Urothelium cell line (cell line): ENCODE measurements around the gene RFPL1.
A peak's percentile ranks its signal among the peaks of the same experiment; 100 is the strongest.

Source experiments
- DNase-seq: peaks from one replicate; pipeline ENCODE4 v3.0.0; 2011; ENCODE audit warnings: low spot score, mixed read lengths
- FAIRE-seq: peaks from 2 replicates; lab custom pipeline; 2011; peaks lifted over from hg19 to GRCh38; lab: Jason Lieb, UNC

RFPL1 gene

DNA sequence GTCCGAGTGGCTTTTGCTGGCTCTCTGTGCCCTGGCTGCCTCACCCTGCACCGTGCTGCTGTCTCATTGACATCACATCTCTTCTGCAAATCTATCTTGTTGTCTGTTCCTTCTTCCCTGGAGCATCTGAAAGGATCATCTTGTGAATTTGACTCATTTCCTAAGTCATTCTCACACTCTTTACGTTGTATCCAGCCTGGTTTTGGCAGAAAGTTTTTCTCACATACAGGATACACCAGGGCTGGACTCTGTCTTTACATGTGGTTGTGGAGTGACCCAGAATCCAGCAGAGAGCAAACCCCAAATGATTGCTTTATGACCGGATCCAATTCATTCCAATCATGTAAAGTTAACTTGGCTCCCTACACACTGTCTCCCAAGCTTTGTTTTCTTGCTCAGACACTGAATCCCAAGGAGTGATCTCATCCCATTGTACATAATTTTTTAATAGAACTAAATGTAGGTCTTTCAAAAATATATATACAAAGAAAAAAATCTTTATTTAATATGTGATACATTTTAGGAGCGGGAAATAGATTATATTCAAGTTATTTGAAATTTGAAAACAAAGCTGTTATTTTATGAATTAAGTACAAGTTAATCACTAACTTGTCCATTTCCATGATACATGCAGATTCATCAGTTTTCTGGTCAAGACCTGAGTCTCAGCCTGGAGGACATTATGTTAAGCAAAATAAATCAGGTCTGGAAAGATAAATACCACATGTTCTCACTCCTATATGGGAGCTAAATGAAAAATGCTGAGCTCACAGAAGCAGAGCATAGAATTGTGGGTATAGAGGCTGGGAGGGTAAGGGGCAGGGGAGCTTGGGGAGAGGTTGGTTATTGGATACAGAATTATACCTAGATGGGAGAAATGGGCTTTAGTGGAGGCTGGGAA, 2.9 kb upstream of the RFPL1 start:
- FAIRE-seq (no peak), DNase-seq (no peak)

DNA sequence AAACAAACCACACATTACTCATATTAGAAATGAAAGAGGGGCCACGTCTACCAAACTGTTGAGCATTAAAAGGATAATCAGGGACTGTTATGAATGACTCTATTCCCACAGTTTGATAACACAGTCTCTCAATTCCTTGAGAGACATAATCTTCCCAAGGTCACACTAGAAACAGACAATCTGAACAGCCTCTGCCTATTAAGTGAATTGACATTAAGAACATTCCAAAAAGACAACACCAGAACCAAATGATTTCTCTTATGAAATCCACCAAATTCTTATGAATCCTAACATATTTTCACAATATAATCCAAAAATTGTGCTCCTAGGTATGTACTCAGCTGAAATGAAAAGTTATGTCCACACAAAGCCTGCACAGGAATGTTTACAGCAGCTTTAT, 4.6 kb downstream of the RFPL1 start:
- FAIRE-seq (no peak), DNase-seq (no peak)

DNA sequence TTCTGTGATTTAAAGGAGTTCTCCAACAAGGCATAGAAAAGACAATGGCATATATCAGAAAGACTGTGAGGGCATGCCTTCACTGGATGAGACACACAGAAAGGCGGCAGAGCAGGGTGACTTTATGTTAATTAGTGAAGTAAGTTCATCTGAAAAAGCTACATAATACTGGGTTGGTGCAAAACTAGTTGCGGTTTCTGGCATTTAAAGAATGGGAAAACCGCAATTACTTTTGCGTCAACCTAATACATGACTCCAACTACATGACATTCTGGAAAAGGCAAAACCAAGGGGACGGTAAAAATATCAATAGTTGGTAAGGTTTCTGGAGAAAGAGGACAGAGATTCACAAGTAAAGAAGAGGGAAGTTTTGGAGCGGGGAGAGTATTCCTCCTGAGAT, 5.1 kb downstream of the RFPL1 start:
- DNase-seq (no peak), FAIRE-seq (no peak)

DNA sequence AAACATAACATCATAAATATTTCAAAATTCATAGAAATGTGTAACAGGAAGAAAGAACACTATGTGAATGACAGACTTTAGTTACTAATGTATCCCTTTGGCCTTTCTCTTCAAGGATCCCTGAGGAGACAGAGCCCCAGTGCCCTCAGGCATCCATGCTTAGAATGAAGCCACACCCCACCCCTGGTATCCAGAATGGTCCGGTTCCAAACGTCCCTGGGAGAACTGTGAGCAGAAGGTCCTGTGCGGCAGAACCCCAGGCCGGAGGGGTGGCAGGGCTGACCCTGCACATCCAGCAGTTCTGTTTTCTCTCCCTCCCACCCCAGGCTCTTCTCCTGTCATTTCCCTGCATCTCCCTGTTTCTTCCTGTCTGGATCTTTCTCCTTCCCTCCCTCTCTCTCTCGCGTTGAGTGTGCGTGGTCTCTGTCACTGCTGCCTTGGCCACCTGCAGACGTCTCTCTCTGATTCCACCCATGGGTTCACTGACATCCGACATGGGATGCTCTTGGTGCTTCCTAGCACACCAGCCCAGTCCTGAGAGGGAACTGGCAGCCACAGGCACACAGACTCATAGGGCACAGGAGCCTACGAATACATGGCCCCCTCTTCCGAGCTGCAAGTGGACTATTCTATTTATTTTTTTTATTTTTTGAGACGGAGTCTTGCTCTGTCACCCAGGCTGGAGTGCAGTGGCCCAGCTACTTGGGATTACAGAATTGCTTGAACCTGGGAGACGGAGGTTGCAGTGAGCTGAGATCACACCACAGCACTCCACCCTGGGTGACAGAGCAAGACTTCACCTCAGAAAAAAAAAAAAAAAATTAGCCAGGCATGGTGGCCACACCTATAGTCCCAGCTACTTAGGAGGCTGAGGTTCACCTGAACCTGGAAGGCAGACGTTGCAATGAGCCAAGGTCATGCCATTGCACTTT, 5.7 kb downstream of the RFPL1 start:
- DNase-seq, result peak; percentile 33
- FAIRE-seq, result no peak

DNA sequence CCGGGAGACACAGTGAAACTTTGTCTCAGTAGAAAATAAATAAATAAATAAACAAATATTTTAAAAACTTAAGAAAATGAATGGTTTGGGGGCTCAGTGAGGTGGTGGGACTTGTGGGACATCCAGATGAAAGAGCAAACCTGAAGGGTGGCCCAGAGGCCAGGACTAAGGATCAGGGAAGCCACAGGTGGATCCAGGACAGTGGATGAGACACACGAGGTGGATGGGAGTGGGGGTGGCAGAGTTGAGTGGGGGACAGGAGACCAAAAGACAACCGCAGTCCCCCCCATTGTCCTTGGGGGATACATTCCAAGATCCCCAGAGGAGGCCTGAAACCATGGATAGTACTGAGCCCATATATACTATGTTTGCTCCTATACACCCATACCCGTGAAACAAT, 7.1 kb downstream of the RFPL1 start:
- FAIRE-seq (no peak), DNase-seq (no peak)

DNA sequence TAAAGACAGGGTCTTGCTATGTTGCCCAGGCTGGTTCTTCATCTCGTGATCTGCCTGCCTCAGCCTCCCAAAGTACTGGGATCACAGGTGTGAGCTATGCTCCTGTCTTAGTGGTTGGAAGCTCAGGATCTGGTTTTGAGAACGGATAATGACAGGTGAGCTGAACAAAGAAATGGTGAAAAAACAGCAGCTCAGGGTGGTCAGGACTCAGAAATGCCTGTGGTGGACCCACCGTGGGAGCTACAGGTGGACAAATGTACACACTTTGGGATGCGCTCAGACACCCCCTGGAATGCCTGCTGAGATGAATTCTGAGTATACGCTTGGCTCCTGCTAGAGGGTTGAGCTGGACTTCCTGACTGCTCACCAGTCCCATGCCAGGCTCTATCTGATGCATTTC, 9.5 kb downstream of the RFPL1 start:
- DNase-seq, result no peak
- FAIRE-seq, result no peak

DNA sequence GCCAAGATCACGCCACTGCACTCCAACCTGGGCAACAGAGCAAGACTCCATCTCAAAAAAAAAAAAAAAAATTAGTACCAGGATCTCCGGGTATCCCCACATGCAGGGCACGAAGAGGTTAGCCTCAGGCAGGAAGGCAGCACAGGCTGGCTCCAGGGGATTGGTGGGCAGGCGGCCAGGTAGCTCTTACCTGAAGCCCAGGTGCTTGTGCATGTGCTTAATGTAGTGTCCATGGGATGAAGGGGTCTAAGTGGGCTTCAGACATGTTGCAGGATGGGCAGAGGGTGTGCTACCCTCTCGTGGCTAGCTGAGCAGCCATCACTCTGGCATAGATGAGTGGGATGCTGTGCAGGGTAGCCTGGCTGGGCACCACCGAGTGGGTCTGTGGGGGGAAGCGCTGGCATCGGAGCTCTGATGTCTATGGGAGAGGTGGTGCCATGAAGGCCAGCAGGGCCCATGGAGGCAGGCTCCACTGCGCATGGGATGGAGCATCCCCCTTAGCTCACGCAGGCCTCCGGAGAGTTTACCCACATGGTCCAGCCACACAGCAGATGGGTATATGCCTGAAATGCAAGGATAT, 11.0 kb downstream of the RFPL1 start:
- DNase-seq, result no peak
- FAIRE-seq, result peak; percentile 40

DNA sequence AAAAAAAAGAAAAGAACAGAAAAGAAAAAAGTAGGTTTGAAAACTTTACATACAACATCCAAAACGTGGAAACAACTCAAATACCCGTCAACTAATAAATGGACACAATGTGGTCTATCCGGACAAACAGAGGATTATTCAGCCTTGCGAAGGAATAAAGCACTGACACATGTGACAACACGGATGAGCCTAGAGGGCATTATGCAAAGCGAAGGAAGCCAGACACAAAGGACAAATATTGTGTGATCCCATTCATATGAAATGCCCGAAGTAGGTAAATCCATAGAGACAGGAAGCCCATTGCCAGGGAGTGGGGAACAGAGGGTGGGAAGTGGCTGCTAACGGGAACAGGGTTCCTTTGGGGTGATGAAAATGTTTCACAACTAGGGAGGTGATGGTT, 11.8 kb downstream of the RFPL1 start:
- FAIRE-seq, result no peak
- DNase-seq, result no peak

DNA sequence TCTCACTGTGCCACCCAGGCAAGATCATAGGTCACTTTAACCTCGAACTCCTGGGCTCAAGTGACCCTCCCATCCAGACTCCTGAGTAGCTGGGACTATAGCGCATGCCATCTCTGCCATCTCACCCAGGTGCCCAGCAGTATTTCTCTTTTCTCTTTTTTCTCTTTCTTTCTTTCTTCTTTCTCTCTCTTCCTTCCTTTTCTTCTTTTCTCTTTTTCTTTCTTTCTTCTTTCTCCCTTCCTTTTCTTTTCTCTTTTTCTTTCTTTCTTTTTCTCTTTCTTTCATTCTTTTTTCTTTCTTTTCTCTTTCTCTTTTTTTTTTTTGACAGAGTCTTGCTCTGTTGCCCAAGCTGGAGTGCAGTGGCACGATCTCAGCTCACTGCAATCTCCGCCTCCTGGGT, 13.5 kb downstream of the RFPL1 start:
- no peak for FAIRE-seq

DNA sequence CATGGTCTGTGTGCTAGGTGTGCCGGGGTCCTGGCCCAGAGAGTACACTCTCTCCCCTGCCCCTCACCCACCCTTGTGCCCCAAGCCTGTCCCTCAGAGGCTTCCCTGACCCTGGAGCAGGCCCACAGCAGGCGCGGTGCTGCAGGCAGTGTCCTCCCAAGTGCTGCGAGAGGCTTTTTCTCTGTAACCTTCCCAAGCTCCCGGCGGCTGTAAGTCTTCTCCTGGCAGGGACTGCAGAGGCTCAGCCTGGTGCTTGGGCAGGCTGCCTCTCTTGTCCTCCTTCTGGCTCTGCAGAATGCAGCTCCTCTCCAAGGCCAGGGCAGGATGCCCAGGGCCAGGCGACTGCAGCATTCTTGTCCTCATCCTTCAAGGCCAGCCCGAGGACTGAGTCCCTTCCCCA, 15.9 kb downstream of the RFPL1 start:
- FAIRE-seq, result no peak

More for the DNA sequence above, 13.5 kb downstream of the RFPL1 start:
- DNase-seq, result no peak

DNA sequence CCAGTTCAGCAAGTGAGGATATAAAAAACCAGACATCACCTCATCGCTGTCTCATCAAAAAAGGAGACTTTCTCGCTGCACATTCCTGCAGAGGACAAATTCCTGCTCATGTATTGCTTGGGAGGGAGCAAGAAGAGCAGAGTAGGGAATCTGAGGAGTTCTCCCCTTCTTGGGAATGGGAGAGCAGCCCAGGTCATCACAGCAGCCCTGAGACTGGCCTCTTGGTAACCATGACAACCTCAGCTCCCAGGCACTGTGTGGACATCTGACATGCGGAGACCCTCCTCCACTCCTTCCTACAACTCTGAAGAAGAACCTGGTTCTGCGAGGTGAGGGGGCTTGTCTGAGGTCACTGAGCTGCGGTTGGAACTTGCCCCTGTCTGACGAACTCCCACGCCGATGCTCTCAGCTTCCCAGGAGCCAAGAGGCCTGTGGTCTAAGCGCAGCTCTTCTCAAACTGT, 17.9 kb downstream of the RFPL1 start:
- DNase-seq, result peak; percentile 79
- FAIRE-seq, result peak; percentile 84

More for the DNA sequence above, 15.9 kb downstream of the RFPL1 start:
- DNase-seq, result no peak

DNA sequence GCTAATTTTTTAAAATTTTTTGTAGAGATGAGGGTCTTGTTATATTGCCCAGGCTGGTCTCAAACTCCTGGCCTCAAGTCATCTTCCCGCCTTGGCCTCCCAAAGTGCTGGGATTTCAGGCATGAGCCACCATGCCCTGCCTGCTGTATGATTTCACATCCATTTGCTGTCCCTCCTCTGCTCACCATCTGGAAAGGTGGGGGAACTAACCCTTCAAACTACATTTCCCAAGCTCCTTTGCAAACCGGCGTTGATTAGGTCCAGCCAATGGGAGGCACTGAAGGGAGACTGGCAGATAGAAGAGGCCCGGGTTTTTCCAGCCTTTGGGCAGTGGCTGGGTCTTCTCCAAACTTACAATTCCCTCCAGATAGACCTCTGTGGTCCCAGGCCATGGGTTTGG, 19.3 kb downstream of the RFPL1 start:
- FAIRE-seq (peak; percentile 37), DNase-seq (peak; percentile 86)

DNA sequence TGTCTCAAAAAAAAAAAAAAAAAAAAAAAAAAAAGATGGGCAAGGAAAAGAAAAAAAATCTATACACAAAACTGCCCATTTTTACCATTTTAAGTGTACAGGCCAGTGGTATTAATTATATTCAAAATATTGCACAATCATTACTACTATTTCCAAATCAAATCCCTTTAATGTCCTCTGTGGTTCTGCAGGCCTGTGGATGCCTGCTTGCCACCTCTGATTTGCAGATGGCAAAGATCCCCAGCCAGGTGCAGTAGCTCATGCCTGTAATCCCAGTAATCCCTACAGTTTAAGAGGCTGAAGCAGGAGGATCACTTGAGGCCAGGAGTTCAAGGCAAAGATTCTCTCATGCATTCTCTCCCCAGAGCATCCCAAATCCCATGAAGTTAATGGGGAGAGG, 20.2 kb downstream of the RFPL1 start:
- FAIRE-seq, result no peak

DNA sequence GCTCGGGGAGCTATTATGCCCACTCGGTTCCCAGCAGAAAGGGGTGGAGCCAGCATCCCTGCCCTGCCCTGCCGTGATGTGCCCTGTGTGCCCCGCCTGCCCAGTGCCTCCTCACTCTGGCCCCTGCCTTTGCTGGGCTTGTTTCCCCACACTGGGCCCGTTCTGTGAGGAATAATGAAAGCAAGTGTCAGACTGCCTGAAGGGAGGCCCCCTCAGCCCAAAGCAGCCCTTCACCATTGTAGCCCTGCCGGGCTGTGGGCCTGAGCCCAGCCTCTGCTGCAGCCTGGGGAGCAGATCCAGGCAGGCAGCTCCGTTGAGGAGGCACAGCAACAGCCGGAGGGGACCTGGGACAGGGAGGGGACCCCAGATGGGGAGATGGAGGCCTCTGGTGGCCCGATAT, 21.4 kb downstream of the RFPL1 start:
- FAIRE-seq, result no peak

More for the DNA sequence above, 20.2 kb downstream of the RFPL1 start:
- no peak for DNase-seq

DNA sequence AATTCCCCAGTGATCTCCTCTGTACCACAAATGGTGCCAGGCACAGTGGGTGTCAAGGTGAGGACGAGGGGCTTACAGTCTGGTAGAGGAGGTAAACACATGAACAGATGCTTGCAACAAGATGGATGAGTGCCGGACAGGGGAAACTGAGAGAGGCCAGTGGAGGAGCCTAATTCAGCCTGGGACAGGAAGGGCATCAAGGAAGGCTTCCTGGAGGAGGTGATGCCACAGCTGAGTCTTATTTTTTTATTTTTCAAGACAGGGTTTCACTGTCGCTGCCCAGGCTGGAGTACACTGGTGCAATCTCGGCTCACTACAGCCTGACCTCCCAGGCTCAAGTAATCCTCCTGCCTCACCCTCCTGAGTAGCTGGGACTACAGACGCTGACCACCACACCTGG, 22.9 kb downstream of the RFPL1 start:
- FAIRE-seq (no peak), DNase-seq (no peak)

More for the DNA sequence above, 21.4 kb downstream of the RFPL1 start:
- no peak for DNase-seq

DNA sequence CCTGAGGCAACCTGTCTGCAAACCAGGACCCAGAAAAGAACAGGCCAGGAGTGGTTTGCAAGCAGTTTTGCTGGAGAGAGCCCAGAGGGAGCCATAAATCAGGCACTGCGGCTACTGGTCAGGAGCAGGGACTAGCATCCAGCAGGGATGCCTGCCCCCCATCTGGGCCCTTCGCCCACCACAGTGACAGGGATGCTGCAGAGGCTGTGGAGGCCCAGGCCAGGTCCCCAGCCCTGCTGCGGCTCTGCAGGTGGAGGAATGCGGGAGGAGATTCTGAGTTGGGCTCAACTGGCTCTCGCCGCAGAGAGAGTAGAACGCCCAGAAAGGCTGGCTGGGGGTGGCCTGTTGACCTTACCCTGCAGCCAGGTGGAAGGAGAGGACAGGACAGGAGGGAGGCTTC, 25.2 kb downstream of the RFPL1 start:
- FAIRE-seq (peak; percentile 5), DNase-seq (no peak)

DNA sequence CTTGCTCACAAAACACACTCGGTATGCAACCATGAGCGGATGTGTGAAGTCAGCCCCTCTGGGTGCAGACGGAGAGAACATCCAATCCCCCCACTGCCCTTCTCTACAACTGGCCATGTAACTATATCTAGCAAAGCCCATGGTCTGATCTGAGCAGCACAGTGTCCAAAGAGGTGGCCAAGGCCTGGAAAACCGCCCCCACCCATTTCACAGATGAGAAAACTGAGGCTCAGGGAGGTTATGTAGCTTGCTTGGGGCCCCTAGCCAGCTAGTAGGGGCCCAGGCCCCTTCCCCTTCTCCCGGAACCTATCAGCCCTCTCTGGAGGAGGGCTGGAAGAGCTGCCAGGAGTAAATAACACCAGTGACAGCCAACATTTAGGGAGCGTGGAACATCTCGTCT, 26.2 kb downstream of the RFPL1 start:
- FAIRE-seq (no peak), DNase-seq (no peak)

DNA sequence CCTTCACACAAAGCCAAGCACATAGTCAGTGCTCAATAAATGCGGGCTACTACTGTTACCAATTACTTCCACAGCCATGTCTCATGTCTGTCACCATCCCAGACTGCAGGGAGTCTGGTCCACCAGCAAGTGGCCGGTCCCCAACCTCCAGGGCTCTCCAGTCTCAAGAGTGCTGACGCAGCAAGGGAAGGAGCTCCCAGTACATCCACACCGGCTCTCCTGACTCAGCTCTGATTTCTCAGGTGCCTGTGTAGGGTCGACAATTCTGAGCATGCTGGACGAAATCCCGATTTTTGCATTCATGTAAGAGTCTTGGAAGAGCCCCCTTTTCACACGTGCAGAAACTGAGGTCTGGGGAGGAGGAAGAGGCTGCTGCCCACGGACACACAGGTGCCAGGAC, 31.4 kb downstream of the RFPL1 start:
- FAIRE-seq (peak; percentile 66), DNase-seq (no peak)

DNA sequence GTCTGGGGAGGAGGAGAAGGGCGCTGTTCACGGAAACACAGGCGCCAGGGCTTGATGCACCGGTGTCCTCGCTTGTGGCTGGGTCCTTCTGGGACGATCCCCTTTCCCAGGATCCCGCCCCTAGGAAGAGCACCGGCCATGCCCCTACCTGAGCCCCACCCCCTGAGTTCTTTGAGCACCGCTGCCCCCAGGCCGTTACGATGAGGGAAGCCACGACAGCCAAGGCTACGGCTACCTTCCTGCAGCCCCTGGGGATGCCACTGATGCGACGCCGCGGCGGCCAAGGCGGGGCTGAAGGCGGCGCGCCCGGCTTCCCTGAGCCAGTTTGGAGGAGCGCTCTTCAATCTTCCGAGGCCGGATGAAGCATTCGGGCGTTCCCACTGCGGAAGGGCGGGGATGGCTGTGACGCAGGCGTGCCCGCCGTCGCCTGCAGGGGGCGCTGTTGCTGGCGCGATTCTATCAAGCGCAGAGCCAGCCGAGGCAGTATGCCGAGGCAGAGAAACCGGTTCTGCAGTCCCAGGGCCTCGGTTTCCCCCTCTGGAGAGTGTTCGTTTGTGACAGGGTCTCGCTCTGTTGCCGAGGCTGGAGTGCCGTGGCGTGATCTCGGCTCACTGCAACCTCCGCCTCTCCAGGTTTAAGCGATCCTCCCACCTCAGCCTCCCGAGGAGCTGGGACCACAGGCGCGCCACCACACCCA, 31.9 kb downstream of the RFPL1 start:
- peak; percentile 95 for DNase-seq
- peak; percentile 72 for FAIRE-seq

DNA sequence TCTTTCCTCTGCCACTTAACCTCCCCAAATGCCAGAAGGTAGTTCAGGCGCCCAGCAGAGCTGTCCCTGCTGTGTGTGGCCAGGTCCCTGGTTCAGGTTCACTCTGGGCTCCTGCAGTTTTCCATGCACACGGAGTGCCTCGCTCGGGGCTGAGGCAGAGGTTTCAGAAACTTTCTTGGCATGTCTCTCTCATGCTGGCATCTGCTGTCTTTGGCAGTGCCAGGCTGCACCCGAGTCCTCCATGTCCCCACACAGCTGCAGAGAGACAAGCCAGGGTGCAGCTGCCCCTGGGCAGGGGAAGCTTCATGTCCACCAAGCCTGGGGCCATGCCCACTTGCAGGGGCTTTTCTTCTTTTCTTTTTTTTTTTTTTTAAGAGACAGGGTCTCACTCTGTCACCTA, 34.6 kb downstream of the RFPL1 start:
- no peak for FAIRE-seq
- DNase-seq, result no peak

DNA sequence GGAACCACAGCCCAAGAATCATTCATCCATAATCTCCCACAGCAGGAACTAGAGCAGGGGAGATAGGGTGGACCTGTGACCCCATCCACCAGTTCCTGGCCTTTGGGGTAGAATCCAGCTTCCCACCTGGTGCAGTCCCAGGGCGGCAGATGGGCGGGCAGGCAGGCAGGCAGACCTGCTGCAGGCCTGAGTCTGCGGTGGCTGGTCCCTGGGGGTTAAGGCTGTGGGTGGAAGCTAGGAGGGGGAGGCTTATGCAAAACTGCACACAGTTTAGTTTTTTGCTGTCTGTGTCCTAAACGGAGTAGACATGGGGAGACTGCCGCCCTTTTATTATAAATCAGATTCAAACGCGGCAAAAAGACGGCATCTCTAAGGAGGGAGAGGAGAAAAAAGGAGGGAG, 37.2 kb downstream of the RFPL1 start:
- DNase-seq, result no peak
- no peak for FAIRE-seq
